Fibroblast of the aortic adventitia (primary cell): Measurements from ENCODE around the gene GMDS. TPM values are rescaled to one million over a fixed set of nuclear protein-coding genes. Genes with fewer than 3 reads are reported as not detected.

Experiments used
- DNase-seq: peaks from one replicate; pipeline ENCODE4 v3.0.0-alpha.2; 2010; ENCODE audit warnings: low read depth
- H3K4me3 ChIP-seq: 2 replicates; pipeline ENCODE4 v1.5.1; 2011; ENCODE audit warnings: low read depth, mild to moderate bottlenecking, control low read depth, low read length, moderate library complexity
- CTCF ChIP-seq: IDR thresholded peaks from 2 replicates; pipeline ENCODE4 v1.5.1; 2011; ENCODE audit warnings: mild to moderate bottlenecking, low read length, control low read depth, inconsistent platforms; ENCODE audit not compliant: insufficient read depth
- total RNA-seq: library from RNA; depleted of rRNA; stranded (reverse); fragments of >200 nt; gene quantifications from 2 replicates; pipeline ENCODE4 v1.2.3, GENCODE V29; 2012; ENCODE audit warnings: low replicate concordance

Gene GMDS
- total RNA-seq, 1 donor = 15.9 TPM

DNA sequence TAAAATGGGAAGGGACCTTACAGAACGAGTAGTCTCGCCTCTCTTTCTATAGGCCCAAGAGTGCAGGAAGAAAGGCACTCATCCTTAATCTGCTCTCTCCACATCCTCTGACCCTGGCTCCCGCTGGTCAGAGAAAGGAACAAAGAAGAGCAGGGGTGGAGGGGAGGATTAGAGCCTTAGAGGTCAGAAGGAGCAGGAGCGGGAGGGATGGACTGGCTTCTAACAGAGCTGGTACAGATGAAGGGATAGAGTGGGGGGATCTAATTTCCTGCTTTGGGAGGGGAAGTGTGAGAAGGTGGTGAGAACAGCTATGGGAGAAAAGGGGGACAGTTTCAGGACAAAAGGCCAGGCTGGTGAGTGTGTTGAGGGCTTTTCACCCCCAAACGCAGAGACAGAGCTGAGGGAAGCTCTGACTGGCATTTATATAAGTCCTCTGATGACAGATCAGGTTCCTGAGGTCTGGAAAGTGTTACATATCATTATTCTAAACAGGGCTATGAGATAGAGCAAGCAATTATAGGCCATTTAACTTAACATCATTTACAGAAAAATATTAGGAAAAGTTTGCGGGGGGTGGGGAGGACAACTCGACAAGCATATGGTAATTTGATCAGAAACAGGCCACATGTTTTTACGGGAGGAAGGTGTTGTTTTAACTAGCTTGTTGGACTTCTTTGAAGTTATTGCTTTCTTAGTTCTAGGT lies 524.6 kb downstream of the GMDS start:
- no peak for DNase-seq
- no peak for TF ChIP-seq CTCF
- H3K4me3 ChIP-seq = no peak overlapping the region

DNA sequence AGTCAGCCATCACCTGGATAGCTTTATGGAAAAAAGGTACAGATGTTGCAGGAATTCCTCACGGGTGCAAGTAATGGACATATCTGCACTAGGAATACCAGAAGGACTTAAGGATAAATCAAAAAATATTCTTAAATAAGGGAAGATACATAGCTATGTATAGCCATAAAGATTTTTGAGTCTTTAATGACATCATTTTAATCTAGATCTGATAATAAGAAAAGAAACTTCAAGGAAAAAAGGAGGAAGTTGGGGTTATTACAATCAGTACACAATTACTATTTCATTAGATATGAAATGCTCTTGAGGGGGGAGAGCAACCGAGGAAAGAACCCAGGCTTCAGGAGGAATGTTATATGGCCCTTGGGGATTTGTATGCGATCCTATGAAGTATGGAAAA lies 525.5 kb downstream of the GMDS start:
- no peak overlapping the region for H3K4me3 ChIP-seq
- no peak for DNase-seq
- TF ChIP-seq CTCF = no peak

DNA sequence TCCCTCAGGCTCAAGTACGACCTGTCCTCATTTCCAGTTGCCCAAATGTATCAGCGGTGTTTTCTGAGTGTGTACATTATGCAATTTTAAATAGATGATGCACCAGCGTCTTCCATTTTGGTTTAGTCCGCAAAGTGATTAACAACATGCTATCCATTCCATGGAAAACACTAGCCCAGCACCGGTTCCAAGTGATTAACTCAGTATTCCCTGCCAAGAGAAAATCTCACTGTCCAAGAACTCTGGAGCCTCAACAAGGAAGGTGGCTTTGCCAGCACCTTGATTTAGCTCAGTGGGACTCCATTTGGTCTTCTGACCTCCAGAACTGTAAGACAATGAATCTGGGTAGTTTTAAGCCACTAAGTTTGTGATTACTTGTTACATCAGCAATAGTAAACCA lies 528.5 kb downstream of the GMDS start:
- DNase-seq = peak; percentile 37
- no peak overlapping the region for H3K4me3 ChIP-seq
- TF ChIP-seq CTCF = no peak

DNA sequence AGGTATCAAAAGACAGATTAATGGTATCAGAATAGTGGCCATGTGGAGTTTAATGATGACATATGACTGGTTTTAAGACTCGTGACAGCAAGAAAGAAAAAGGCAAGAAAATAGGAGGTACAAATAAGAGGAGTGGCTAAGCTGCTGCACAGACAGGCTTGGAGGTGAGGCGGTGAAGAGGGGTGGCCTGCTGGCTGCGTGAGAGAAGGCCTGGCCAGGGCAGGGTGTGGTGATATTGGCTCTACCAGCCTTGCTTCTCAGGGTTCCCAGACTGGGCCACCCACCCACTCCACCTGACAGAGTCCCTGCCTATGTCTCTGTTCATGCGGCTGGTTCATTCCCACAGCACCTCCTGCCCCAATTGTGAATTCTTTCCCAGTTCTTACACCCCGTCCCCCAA lies 529.0 kb downstream of the GMDS start:
- no peak for DNase-seq
- no peak overlapping the region for H3K4me3 ChIP-seq
- TF ChIP-seq CTCF = no peak

DNA sequence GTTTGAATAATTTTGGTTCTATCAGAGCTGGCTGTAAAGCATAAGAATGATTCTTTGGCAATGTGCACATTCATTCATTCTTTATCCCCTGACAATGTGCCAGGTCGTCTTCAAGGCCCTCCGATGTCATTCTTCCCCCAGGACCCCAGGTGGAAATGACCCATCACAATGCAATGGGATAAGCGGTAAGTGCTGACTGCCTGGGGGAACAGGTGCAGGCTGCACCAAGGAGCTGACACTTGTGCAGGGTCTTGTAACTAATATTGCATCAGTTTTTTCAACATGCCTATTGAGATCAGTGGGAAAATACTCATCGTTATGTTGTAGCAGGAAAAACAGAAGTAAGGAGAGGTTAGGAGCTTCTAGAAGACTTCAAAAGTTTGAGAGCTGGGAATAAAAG lies 530.1 kb downstream of the GMDS start:
- no peak overlapping the region for H3K4me3 ChIP-seq
- no peak for TF ChIP-seq CTCF
- DNase-seq = no peak

- no peak for DNase-seq
- H3K4me3 ChIP-seq = no peak overlapping the region
- no peak for TF ChIP-seq CTCF
These were observed 530.8 kb downstream of the GMDS start for GRCh38 chr6:1714654-1715053.

GRCh38 chr6:1713016-1713600 lies 532.3 kb downstream of the GMDS start:
- DNase-seq = no peak
- no peak for TF ChIP-seq CTCF
- no peak overlapping the region for H3K4me3 ChIP-seq
